Breast epithelium (tissue), 3 donors: ENCODE measurements around the gene GCC2.

ENCODE experiments used
- CTCF ChIP-seq, 3 donors: fragments of 450-650 bp; IDR thresholded peaks; one replicate each; pipeline ENCODE4 v1.5.1; 2016 to 2017; ENCODE audit warnings: antibody characterized with exemption in 3 of 3, mild to moderate bottlenecking in 3 of 3, moderate library complexity in 3 of 3
- POLR2A ChIP-seq: fragments of 450-650 bp; IDR thresholded peaks from one replicate; pipeline ENCODE4 v1.6.1; 2016; ENCODE audit warnings: antibody characterized with exemption, mild to moderate bottlenecking, moderate library complexity
- POLR2AphosphoS5 ChIP-seq, 3 donors: sonication (generic); formaldehyde crosslinking; IDR thresholded peaks; one replicate each; pipeline ENCODE4 v1.6.1; 2017; ENCODE audit warnings: antibody characterized with exemption in 3 of 3

- no peak for TF ChIP-seq POLR2AphosphoS5 (IDR thresholded peaks at IDR 0.05)
- no peak for TF ChIP-seq CTCF (IDR thresholded peaks at IDR 0.05)
- TF ChIP-seq POLR2A: no peak
Measured at GRCh38 chr2:108441712-108442111, 7.3 kb upstream of the GCC2 start.
